Activated B cell treated with CpG ODN at 0.5 μM for 24 hours (primary cell): ENCODE measurements around the gene KLK15. TPM values are rescaled to one million over a fixed set of nuclear protein-coding genes. Genes with fewer than 3 reads are reported as not detected.

Experiments
- ATAC-seq: fragments of 200-7000 bp; cut with Tn5 transposase; one replicate; pipeline ENCODE4 v1.10.0; 2021; ENCODE audit warnings: low read depth, mild to moderate bottlenecking, moderate library complexity
- CTCF ChIA-PET: fragments of 350-600 bp; sonication (Branson Sonifier 250); formaldehyde crosslinking; loops from one replicate; lab custom pipeline; 2021; ENCODE audit warnings: antibody characterized with exemption; lab: Charles Lee
- POLR2A ChIA-PET: fragments of 350-600 bp; sonication (Branson Sonifier 250); formaldehyde crosslinking; loops from one replicate; lab custom pipeline; 2021; ENCODE audit warnings: antibody characterized with exemption; lab: Charles Lee
- DNase-seq: peaks from one replicate; pipeline ENCODE4 v3.0.0; 2022
- H3K27ac Mint-ChIP-seq: one replicate; pipeline ENCODE4 v1.8.0; 2020; ENCODE audit warnings: mixed read lengths
- H3K27me3 Mint-ChIP-seq: one replicate; pipeline ENCODE4 v1.8.0; 2021; ENCODE audit warnings: mixed read lengths
- H3K36me3 Mint-ChIP-seq: one replicate; pipeline ENCODE4 v1.8.0; 2021; ENCODE audit warnings: low read depth, mixed read lengths
- H3K4me1 Mint-ChIP-seq: one replicate; pipeline ENCODE4 v1.8.0; 2021; ENCODE audit warnings: mixed read lengths
- H3K4me3 Mint-ChIP-seq: one replicate; pipeline ENCODE4 v1.8.0; 2020; ENCODE audit warnings: mild to moderate bottlenecking, mixed read lengths
- H3K9me3 Mint-ChIP-seq: one replicate; pipeline ENCODE4 v1.8.0; 2020; ENCODE audit warnings: mixed read lengths
- intact Hi-C: fragments of 100-400 bp; cut with micrococcal nuclease; formaldehyde crosslinking; loops from one replicate; pipeline ENCODE4 v1.15.1; 2024
- total RNA-seq: library from RNA; stranded (reverse); gene quantifications from 2 replicates; pipeline ENCODE4 v1.2.3, GENCODE V29; 2022
- TF ChIP-seq, protein P1 (sequence below): fragments of 200-600 bp; IDR thresholded peaks from one replicate; pipeline ENCODE4 v1.8.0; 2022; ENCODE audit warnings: antibody characterized with exemption, mild to moderate bottlenecking

Gene KLK15
- total RNA-seq, 1 donor from 2014 or later, result not detected

DNA sequence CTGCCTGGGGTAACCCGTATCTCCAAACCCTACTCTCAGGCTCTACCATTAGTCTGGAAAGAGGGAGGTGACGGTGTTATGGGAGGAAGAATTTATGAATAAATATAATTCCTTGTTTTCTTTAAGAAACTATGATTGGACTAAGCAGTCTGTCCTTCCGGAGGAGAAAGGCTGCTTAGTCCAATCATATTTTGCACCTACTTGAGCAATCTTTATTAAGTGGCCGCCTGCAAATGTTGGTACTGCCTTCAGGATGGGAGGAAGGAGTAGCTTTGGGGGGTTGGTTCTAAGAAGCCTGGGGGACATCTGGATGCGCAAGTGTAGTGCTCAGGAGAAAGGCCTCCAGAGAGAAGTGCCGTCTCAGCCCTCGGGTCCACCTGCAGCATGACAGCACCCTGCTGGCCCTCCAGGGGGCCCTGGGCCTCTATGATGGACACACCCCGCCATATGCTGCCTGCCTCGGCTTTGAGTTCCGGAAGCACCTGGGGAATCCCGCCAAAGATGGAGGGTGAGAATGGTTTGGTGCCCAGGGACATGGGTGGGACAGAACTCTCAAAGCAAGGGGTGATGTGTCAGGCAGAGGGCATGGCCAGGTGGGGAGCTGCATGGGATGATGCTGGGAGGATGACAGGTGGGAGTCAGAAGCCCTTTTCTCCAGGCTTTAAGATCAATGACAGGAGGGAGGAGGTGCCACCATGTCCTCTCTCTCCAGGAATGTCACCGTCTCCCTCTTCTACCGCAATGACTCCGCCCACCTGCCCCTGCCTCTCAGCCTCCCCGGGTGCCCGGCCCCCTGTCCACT, 39.1 kb downstream of the KLK15 start:
- intact Hi-C loops, result loop anchor here (1.0 kb wide), 1 partner anchor 128 kb away; no protein-coding TSS in a partner anchor
- Mint-ChIP-seq H3K9me3 (no peaks in the 10 kb centered on the region), H3K27me3 (no peaks in the 10 kb centered on the region), H3K27ac (peak overlapping the region; percentile 24), H3K4me1 (peaks cover 9% of the 10 kb centered on the region), H3K4me3 (no peak overlapping the region), H3K36me3 (peaks cover 22% of the 10 kb centered on the region)
- TF ChIP-seq, protein P1, sequence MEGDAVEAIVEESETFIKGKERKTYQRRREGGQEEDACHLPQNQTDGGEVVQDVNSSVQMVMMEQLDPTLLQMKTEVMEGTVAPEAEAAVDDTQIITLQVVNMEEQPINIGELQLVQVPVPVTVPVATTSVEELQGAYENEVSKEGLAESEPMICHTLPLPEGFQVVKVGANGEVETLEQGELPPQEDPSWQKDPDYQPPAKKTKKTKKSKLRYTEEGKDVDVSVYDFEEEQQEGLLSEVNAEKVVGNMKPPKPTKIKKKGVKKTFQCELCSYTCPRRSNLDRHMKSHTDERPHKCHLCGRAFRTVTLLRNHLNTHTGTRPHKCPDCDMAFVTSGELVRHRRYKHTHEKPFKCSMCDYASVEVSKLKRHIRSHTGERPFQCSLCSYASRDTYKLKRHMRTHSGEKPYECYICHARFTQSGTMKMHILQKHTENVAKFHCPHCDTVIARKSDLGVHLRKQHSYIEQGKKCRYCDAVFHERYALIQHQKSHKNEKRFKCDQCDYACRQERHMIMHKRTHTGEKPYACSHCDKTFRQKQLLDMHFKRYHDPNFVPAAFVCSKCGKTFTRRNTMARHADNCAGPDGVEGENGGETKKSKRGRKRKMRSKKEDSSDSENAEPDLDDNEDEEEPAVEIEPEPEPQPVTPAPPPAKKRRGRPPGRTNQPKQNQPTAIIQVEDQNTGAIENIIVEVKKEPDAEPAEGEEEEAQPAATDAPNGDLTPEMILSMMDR, result no peak
- ATAC-seq, result peak; percentile 64
- CTCF ChIA-PET, result interaction anchor here (2.0 to 2.4 kb wide), 2 partner anchors 127 to 128 kb away, joined by 6 to 13 read pairs; no protein-coding TSS in a partner anchor
- no peak for DNase-seq
- POLR2A ChIA-PET, result interaction anchor here (1.7 to 3.4 kb wide), 2 partner anchors 10 to 128 kb away, joined by 6 to 14 read pairs; no protein-coding TSS in a partner anchor

DNA sequence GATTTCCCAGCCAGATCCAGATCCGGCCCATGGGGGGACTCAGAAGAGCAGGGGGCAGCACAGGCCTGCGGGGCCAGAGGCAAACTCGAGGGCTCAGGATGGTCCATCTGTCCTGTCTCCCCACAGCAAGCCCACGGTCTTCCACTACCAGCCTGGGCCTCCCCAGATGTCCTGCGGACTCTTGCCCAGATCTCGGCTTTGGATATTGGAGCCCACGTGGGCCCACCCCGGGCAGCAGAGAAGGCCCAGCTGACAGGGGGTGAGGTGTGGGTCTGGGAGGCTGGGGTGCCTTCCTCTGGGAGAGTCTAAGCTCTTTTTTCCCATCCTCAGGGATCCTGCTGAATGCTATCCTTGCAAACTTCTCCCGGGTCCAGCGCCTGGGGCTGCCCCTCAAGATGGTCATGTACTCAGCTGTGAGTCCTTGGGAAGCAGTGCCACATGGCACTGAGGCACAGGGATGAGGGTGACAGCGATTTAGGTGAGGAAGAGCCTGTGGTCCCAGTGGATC, 39.8 kb downstream of the KLK15 start:
- no peaks in the 10 kb centered on the region for H3K27me3 Mint-ChIP-seq
- DNase-seq (no peak), ATAC-seq (no peak)
- ChIA-PET CTCF (interaction anchor here (2.4 kb wide), 1 partner anchor 128 kb away, joined by 6 read pairs; no protein-coding TSS in a partner anchor), POLR2A (interaction anchor here (0.6 to 3.4 kb wide), 2 partner anchors 11 to 439 kb away, joined by 4 to 14 read pairs; no protein-coding TSS in a partner anchor)
- no peaks in the 10 kb centered on the region for H3K9me3 Mint-ChIP-seq
- TF ChIP-seq, protein P1, result no peak
- peaks cover 20% of the 10 kb centered on the region for H3K36me3 Mint-ChIP-seq
- peaks cover 9% of the 10 kb centered on the region for H3K4me1 Mint-ChIP-seq
- no peak overlapping the region for H3K4me3 Mint-ChIP-seq
- H3K27ac Mint-ChIP-seq, result no peak overlapping the region
- intact Hi-C loops, result loop anchor here (1.0 kb wide), 1 partner anchor 129 kb away; no protein-coding TSS in a partner anchor

DNA sequence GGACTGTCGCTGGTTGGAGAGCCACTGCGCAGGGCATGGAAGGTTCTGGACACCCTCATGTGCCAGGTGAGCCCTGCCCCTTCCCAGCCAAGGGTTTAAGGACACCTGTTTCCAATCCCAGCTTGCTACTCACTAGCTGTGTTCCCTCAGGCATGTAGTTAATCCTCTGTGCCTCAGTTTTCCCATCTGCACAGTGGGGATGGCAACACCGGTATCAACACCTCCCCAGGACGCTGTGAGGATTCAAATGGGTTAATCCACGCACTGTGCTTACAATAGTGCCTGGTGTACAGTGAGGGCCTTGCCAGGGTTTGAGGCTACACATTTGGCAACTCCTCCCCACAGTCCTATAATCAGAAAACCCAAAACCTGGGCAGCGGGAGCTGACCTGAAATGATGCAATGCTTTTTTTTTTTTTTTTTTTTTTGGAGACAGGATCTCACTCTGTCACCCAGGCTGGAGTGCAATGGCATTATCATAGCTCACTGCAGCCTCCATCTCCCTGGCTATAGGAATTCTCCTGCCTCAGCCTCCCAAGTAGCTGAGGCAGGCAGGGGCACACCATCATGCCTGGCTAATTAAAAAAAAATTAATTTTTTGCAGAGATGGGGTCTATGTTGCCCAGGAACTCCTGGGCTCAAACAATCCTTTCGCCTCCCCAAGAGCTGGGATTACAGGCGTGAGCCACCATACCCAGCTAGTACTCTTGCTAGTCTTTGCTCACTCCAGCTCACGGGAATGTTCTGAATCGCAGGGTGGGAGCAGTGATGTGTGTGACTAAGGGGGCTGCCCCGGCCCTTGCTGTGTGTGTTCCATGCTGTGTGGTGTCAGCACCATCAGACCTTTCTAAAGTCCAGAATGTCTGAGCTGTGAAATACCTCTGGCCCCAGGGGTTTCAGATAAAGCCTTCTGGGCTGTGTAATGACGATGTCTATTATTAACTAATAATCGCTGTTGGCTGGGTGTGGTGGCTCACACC, 40.8 kb downstream of the KLK15 start:
- Mint-ChIP-seq H3K27ac (no peak overlapping the region), H3K4me3 (no peak overlapping the region), H3K9me3 (no peaks in the 10 kb centered on the region), H3K36me3 (peaks cover 10% of the 10 kb centered on the region), H3K4me1 (peaks cover 9% of the 10 kb centered on the region), H3K27me3 (no peaks in the 10 kb centered on the region)
- intact Hi-C loops, result no loop called here
- ATAC-seq (no peak), DNase-seq (no peak)
- ChIA-PET CTCF (interaction anchor here (2.4 kb wide), 1 partner anchor 129 kb away, joined by 6 read pairs; no protein-coding TSS in a partner anchor), POLR2A (interaction anchor here (0.6 kb wide), 2 partner anchors 123 to 422 kb away, joined by 3 read pairs; no protein-coding TSS in a partner anchor)
- TF ChIP-seq, protein P1, result no peak

DNA sequence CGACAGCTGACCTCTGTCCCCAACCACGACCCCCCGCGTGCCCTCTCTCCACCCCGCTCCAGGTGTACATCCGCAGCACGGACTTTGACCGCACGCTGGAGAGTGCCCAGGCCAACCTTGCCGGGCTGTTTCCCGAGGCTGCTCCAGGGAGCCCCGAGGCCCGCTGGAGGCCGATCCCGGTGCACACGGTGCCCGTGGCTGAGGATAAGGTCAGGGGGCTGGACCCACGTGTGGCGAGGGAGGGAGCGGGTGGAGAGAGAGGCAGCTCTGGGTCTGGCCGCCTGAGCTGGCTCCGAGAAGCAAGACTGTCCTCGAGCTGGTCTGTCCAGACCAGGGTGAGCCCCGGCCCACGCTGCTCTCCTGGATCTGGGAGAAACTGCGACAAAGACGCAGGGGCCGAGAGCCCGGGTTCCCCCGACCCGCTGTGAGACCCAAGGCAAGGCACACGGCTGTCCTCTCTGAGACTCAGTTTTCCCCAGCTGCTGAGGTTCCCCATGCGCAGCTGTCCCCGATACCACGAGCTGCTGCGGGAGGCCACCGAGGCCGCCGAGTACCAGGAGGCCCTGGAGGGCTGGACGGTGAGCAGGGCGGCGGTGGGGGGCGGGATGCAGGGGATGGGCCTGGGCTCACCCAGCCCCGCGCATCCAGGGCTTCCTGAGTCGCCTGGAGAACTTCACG, 41.6 kb downstream of the KLK15 start:
- Mint-ChIP-seq H3K4me1 (peaks cover 9% of the 10 kb centered on the region), H3K36me3 (peaks cover 4% of the 10 kb centered on the region), H3K27ac (no peak overlapping the region), H3K27me3 (no peaks in the 10 kb centered on the region), H3K9me3 (no peaks in the 10 kb centered on the region), H3K4me3 (no peak overlapping the region)
- intact Hi-C loops, result no loop called here
- POLR2A ChIA-PET, result interaction anchor here (0.6 kb wide), 1 partner anchor 122 kb away, joined by 3 read pairs; no protein-coding TSS in a partner anchor
- CTCF ChIA-PET, result interaction anchor here (2.4 kb wide), 1 partner anchor 130 kb away, joined by 6 read pairs; no protein-coding TSS in a partner anchor
- TF ChIP-seq, protein P1, result no peak
- DNase-seq (no peak), ATAC-seq (no peak)
